ENCODE data around the gene SPTBN4. TPM values are rescaled to one million over a fixed set of nuclear protein-coding genes. Genes with fewer than 3 reads are reported as not detected.

Gene SPTBN4
- total and polyA plus RNA-seq, 2 of the 4 experiments (the other 2 are of a cell fraction): 0.72 to 0.91 TPM

- no peaks in the 10 kb centered on the region for H3K9me3 ChIP-seq (ENCODE audit: control insufficient read depth, insufficient read depth, low read length)
- no peak overlapping the region for H4K5ac ChIP-seq (ENCODE audit: low read depth, low read length)
- H3K23ac ChIP-seq (ENCODE audit: low read depth, low read length): no peak overlapping the region
- no peak overlapping the region for H3K9ac ChIP-seq (ENCODE audit: low read depth, low read length)
- no peak overlapping the region for H3K4ac ChIP-seq (ENCODE audit: low read depth, low read length)
- no peak overlapping the region for H3K4me2 ChIP-seq (ENCODE audit: low read depth, low read length)
- no peaks in the 10 kb centered on the region for H3K27me3 ChIP-seq (ENCODE audit: control insufficient read depth, insufficient read depth, low read length)
- H3K36me3 ChIP-seq (ENCODE audit: control insufficient read depth, insufficient read depth, low read length): peaks cover 49% of the 10 kb centered on the region
- in situ Hi-C loops (cut with MboI; ENCODE audit: low sequenced_read_pairs) (no loop called here), intact Hi-C loops (cut with micrococcal nuclease) (no loop called here), dilution Hi-C loops (cut with HindIII; ENCODE audit: low sequenced_read_pairs, unreplicated experiment) (no loop called here)
- H3K4me3 ChIP-seq (ENCODE audit: insufficient read depth, low read depth, low read length): no peak overlapping the region
- no peak overlapping the region for H3K18ac ChIP-seq (ENCODE audit: low read depth, low read length)
- ChIA-PET CTCF (no interaction called here), POLR2A (ENCODE audit: unreplicated experiment) (no interaction called here)
- H2BK5ac ChIP-seq (ENCODE audit: low read depth, low read length, poor library complexity, severe bottlenecking): no peak overlapping the region
- WGBS, 2 experiments (ENCODE audit: extremely low coverage in 2 of 2, insufficient read length in 1 of 2): 100% methylated on average over 1 of the region's 2 CpGs; no CpG with 5 or more reads in 1 of the 2 experiments
- BruUV-seq (replicated peaks): no TSS peak
- H3K14ac ChIP-seq (replicated peaks; ENCODE audit: low read depth, low read length): no peak overlapping the region
- H3K4me1 ChIP-seq (ENCODE audit: control insufficient read depth, insufficient read depth, low read length): peaks cover 1% of the 10 kb centered on the region
- no peak overlapping the region for H3K27ac ChIP-seq (ENCODE audit: insufficient read depth, low read length)
- peaks cover 6% of the 10 kb centered on the region; the same call in 1 of the 2 replicates for H3K9me1 ChIP-seq (ENCODE audit: insufficient read depth, low read length)
- H2BK120ac ChIP-seq (ENCODE audit: low read depth, low read length): no peak overlapping the region
- peak overlapping the region; percentile 20 for H2AK9ac ChIP-seq (replicated peaks; ENCODE audit: low read depth, low read length, poor library complexity)
- DNase-seq (no peak), ATAC-seq (ENCODE audit: low read depth) (no peak)
- H2AK5ac ChIP-seq (ENCODE audit: low read depth, low read length): no peak overlapping the region
- H4K8ac ChIP-seq (ENCODE audit: low read depth in 2 of 2, low read length in 2 of 2): no peak overlapping the region
- TF ChIP-seq MAFK (IDR thresholded peaks at IDR 0.05; ENCODE audit: low read depth, low read length) (no peak), RFX5 (IDR thresholded peaks at IDR 0.05; ENCODE audit: low read depth, low read length) (no peak), CEBPB (IDR thresholded peaks at IDR 0.05; ENCODE audit: low read depth, low read length) (no peak), MXI1 (IDR thresholded peaks at IDR 0.05; ENCODE audit: borderline replicate concordance, low read depth, low read length) (no peak), BHLHE40 (IDR thresholded peaks at IDR 0.05; ENCODE audit: low read depth, low read length) (no peak), NFE2L2 (IDR thresholded peaks at IDR 0.05; ENCODE audit: low read depth, low read length) (no peak), FOS (IDR thresholded peaks at IDR 0.05; ENCODE audit: low read depth, low read length) (no peak), USF2 (IDR thresholded peaks at IDR 0.05; ENCODE audit: low read depth, low read length) (no peak), CHD1 (IDR thresholded peaks at IDR 0.05; ENCODE audit: low read depth, low read length) (no peak), RCOR1 (IDR thresholded peaks at IDR 0.05; ENCODE audit: insufficient replicate concordance, low read length) (no peak), RAD21 (IDR thresholded peaks at IDR 0.05; ENCODE audit: low read length) (no peak), CTCF (conservative IDR thresholded peaks at IDR 0.05; ENCODE audit: low read depth, low read length) (no peak), ELK1 (IDR thresholded peaks at IDR 0.05; ENCODE audit: borderline replicate concordance, low read depth, low read length) (no peak), SMC3 (IDR thresholded peaks at IDR 0.05; ENCODE audit: low read depth, low read length) (no peak), MAZ (IDR thresholded peaks at IDR 0.05; ENCODE audit: borderline replicate concordance, low read depth, low read length) (no peak), POLR2A (IDR thresholded peaks at IDR 0.05; ENCODE audit: low read depth, low read length) (no peak)
- peaks cover 0 to 17% of the 10 kb centered on the region in 2 experiments; a peak in 2 of 4 replicates for H3K79me1 ChIP-seq (ENCODE audit: low read depth in 1 of 2, low read length in 2 of 2)
- H4K91ac ChIP-seq (ENCODE audit: insufficient read depth, low read depth, low read length): no peak overlapping the region
- no peak overlapping the region for H2BK15ac ChIP-seq (ENCODE audit: low read depth, low read length)
- no peak overlapping the region for H3K56ac ChIP-seq (ENCODE audit: extremely low read depth, insufficient read depth, low read length)
- no peaks in the 10 kb centered on the region; the same call in 1 of the 2 replicates for H4K20me1 ChIP-seq (ENCODE audit: insufficient read depth, low read length)
- no peak overlapping the region for H2BK20ac ChIP-seq (ENCODE audit: low read depth, low read length)
- H2AFZ ChIP-seq (replicated peaks; ENCODE audit: low read length, poor library complexity): no peak overlapping the region
Observed at GRCh38 chr19:40582467-40582866, 115.7 kb downstream of the SPTBN4 start.
